NCI-H2081 (cell line): ENCODE data around the gene ATP9B.
"Not testable (repeated sequence)": the region's sequence is repeated elsewhere in the genome, so short reads cannot be mapped to it uniquely, and the experiment has no call there.

Source experiments
- DNase-seq, 2 experiments: peaks; one replicate each; lab custom pipeline; 2025; lab: John Stamatoyannopoulos, UW

ATP9B gene

DNA sequence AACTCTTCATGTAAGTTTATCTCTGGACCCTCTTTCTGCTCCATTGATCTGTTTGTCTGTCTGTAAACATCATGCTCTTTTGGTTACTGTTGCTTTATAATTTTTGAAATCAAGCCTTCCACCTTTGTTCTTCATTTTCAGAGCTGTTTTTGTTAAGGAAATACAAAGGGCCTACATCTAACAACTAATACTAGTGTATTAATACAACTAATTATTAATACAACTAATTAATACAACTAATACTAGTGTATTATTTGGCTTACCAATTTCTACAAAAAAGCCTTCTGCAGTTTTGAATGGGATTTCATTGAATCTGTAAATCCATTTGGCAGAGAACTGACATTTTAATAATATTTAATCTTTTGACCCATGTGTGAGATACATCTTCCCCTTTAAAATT lies 66.7 kb downstream of the ATP9B start:
- no peak for DNase-seq

DNA sequence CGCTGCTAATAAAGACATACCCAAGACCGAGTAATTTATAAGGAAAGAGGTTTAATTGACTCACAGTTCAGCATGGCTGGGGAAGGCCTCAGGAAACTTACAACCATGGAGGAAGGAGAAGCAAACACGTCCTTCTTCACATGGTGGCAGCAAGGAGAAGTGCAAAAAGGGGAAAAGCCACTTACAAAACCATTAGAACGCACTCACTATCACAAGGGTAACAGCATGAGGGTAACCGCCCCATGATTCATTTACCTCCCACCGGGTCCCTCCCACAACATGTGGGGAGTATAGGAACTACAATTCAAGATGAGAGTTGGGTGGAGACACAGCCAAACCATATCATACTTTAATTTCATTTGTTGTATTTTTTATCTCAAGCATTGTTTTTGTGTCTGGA lies 67.5 kb downstream of the ATP9B start:
- DNase-seq = no peak

DNA sequence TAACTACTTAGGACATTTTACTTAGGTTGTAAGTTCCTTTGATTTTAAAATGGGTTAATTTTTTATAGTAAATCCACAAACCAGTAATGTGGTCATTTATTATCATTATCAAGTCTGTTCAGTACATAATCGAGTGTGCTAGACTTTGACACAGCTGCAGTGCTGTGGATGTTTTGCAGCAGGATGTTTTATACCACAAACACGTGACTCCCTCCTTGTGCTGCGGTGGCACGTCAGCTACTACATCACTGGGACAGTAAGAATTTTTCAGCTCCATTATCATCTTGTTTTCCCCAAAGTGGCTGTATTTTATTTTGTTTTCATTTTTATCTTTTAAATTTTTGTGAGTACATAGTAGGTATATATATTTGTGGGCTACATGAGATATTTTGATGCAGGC lies 70.0 kb downstream of the ATP9B start:
- no peak for DNase-seq

DNA sequence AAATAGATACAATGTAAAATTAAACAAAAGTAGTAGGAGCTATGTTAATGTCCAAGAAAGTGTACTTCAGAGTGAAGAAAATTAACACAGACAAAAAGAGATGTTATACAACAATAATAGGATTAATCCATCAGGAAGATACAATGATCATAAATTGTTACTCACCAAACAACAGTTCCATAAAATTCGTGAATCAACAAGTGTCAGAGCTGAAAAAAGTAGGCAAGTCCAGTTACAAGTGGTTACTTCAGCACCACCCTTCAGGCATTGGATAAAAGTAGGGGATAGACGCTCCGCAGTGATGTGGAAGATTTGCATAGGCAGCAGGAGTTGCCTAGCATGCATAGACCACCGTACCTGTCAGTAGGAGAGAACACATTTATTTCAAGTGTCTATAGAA lies 77.8 kb downstream of the ATP9B start:
- DNase-seq = no peak

DNA sequence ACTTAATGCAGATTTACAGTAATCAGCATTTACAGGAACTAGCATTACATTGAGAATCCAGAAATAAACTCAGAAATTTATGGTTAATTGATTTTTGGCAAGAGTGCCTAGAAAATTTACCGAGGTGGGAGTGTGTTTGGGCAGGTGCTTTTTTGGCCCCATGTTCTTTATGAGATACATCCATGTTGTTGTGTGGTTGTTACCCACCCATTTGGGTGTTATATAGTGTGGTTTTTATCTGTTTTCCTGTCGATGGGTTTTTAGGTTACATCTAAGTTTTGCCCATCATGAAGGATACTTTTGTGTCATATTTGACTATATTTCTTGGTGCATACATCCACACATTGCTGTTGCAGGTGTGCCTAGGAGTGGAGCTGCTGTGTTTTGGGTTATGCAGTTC lies 82.0 kb downstream of the ATP9B start:
- no peak for DNase-seq

DNA sequence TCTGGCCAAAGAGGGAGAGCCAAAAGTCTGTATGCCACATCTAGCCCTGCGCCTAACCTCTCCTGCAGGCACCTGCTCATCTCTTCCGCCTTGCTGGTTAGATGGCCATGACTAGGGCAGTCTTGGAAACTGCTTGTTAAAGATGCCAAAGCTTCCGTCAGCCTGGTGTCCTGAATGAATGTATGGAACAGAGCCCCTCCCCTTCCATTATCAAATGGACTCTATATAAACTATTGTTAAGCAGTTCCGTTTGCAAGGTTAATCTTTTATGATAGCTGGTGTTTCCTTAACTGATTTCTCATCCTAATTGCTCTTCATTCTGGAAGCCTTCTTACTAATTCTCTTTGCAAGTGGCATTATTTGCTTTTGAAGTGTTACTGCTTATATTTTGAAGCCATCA lies 87.1 kb downstream of the ATP9B start:
- no peak for DNase-seq

DNA sequence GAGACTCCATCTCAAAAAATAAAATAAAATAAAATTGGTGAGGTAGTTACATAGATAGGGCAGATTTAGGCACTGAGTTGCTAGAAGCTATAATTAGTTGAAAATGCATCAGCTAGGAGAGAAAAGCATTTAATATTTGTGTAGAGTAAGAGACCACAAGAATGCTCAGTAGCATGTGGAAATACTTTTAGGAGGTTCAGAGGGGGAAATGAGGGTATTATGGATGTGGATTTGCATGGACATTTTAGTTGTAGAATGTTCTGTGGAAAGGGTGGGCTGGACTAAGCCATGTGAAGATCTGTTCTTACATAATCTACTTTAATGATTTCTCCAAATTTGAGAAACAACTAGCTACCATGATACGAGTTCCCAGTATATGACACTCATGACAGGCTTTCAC lies 95.5 kb downstream of the ATP9B start:
- DNase-seq = no peak

DNA sequence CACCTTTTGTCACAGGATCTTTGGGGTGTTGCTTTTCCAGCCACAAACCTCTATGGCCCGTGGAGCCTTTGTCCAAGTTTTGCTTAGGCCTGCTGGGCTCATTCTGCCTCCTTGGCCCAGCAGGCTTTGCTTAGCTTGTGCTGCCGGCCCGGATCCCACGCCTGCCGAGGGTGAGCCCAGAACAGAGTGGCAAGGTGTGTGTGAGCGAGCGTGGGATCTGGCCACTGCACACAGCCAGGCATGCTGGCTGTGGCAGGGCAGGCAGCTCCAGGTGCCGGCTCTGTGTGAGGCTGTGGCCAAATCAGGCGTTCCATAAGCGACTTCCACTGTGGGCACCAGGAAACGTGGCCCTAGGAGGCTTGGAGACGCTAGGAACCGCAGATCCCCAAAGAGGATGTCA lies 97.5 kb downstream of the ATP9B start:
- no peak for DNase-seq

DNA sequence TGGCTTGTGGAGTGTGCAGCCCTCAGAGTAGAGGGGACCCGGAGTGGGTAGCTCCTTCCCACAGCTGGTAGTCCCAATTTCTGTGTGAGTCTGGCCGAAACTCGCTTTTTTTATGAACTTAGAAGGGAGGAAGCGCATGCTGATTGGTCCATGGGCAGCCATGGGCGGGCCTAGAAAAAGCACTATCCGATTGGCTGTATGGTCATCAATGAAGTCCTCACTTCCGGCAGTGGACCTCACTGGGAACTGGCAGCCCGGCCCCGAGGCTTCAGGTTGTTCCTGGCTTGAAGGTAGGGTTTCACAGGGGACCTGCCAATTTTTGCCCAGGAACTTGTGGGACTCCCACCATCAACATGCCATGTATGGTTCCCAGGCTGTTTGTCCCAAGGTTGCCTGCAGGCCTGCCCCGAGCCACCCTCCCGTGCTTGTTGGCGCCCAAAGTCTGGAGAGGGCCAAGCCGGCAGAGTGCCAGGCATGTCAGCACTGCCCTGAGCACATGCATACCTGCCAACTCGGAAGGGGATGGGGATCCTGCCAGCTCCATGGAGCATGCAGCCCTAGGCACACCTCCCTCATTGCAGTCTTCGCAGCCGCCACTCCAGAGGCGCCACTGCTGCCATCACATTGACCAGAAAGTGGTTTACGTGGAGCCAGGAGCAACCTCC lies 98.5 kb downstream of the ATP9B start:
- DNase-seq = no peak

DNA sequence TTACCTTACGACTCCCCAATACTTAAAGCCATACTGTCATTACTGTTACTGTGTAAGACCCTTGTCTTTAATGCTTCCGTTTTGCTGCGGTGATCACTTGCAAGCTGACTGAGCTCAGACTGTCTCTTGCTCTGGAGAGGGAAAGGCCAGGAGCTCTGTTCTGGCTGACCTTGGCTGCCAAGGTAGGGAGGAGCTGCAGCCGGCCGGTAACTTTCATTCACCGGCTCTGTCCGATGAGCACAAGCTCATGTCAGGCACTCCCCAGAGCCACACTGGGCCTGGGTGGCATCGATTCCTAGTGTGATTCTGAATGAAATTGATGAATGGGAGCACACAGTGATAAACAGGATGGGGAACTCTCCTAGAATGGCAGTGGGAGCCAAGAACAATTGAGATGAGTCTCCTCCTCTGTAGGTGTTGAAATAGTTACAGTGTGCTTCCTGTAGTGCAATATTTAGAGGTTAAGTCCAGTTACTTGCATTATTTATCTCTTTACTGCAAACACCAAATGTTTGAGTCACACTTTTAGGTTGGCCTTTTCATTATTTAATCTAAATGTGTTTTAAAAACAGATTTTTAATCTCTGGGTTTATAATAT lies 100.9 kb downstream of the ATP9B start:
- peak; percentile 4 to 49 for DNase-seq

DNA sequence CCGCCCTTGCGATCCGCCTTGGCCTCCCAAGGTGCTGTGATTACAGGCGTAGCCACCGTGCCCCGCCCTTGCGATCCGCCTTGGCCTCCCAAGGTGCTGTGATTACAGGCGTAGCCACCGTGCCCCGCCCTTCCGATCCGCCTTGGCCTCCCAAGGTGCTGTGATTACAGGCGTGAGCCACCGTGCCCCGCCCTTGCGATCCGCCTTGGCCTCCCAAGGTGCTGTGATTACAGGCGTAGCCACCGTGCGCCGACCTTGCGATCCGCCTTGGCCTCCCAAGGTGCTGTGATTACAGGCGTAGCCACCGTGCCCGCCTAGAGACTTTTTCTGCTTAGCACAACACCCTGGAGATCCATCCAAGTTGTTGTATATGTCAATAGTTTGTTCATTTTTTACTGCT lies 103.1 kb downstream of the ATP9B start:
- not testable (repeated sequence) for DNase-seq

DNA sequence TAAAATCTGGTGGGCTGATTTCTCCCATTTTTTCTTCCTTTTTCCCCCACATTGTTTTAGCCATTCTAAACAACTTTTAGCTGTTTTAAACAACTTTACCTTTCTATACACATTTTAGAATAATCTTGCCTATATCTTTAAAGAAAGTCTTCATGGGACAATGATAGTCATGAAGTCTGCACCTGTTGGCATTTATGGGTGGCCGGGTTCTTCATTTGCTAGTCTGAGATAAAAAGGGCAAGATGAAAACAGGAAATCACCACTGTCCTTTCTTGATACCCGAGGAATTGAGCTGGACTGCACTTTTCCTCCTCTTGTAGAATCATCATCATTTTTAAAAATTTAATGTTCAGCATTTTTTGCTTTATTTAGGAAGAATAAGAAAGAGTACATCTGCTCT lies 104.5 kb downstream of the ATP9B start:
- DNase-seq = no peak

DNA sequence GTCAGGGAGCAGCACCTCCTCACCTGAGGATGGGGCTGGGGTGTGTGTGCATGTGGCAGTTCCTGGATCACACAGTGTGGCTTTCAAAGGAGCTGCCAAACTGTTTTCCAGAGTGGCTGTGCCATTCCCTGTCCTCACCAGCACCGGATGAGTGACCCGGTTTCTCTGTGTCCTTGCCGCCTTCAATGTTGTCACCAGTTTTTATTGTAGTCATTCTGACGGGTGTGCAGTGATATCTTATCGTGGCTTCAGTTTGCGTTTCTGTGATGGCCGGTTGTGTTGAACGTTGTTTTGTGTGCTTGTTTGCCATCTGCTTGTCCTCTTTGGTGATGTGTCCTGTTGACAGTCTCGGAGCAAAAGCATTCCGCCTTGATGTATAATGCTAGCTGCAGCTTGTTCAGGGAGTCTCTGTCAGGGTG lies 108.9 kb downstream of the ATP9B start:
- no peak for DNase-seq

DNA sequence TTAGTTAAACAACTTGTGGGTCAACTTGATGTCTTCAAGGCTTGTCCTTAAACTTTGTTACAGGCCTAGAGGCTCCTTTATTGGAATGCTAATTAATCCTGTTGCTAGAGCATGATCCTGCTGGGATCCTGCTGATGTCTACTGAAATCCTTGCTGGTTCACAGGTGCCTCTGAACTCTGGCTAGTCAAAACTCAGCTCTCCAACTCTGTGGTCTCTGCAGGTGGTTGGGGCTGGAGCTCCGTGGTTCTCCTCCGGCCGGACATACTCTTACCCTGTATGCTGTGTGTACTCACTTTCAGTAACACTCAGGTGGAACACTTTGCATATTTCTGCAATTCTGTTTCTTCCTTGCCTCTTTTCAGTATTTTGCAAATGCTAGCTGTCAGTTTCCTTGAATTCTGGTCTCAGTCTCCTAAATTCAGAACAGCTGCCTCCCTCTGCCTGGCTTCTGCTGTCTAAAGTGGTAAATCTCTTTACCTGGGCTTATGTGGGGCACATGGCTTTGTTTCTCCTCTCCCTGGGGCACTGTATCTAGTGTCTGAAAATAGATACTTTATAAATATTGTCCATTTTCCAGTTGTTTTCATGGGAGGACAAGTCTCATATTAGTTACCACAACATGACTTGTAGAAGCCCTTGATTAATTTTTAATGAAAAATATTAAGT lies 113.0 kb downstream of the ATP9B start:
- DNase-seq = no peak

DNA sequence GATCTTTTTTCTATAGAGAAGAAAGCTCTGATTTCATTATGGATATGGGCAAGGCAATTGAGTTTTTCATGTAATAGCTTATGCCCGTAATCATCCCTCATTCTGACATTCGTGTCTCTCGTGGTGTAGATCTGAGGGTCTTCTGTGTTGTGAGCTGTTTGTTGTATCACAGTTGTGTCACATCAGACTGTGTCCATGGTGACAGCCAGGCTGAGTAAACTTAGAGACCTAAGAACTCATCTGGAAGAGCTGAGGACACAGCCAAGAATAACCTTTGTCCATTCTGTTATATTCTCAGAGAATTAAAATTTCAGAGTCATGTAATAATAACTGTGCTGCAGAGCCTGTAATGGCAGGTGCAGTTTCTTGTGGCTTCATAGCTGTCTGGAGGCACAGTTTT lies 116.5 kb downstream of the ATP9B start:
- no peak for DNase-seq

DNA sequence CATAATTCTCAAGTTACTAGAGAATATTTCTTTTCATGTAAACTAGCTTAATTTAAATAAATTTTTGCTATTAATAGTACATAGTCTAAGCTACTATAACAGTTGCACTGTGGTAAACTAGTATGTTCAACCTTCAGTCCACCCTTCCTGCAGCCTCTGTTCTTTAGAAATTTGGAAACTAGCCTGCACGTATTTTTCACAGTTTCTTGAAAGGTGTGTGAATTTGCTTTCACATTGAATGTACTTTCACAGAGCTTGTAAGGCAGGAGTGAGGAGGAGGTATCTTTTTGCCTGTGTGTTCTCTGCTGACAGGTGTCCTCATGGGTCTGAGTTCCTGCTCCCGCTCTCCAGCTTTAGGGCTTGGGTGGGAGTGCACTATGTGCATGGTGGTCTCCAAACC lies 117.5 kb downstream of the ATP9B start:
- DNase-seq = no peak

DNA sequence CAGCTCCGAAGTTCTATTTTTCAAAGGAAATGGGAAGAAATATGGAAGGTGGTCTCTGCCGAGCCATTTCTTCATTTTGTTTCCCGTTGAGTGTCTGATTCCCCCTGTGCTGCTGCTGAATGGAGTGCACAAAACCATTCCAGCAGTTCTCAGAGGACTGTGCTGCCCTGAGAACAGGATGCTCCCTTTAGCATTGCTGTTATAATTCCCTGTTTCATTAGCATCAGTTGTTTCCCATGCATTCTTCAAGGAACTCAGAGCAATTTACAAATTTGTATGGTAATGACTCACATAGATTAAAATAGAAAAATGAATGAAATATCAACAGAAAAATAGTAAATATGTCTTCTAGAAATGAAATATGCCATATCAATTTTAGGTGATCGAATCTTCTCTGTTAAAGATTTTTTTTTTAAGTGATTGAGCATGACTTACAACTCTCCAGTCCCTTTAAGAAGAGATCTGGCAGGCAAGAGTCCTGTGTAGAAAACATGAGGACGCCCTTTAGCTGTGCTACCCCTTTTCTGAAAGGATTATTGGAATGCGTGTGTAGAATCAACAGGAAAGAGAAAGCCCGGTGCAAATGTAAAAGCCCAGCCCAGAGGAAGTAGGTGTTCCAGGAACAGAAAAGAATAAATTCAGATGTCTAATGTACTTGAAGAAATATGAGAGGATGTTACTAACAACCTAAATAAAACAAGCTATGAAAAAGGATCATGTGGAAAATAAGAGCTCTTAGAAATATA lies 118.5 kb downstream of the ATP9B start:
- DNase-seq = no peak

DNA sequence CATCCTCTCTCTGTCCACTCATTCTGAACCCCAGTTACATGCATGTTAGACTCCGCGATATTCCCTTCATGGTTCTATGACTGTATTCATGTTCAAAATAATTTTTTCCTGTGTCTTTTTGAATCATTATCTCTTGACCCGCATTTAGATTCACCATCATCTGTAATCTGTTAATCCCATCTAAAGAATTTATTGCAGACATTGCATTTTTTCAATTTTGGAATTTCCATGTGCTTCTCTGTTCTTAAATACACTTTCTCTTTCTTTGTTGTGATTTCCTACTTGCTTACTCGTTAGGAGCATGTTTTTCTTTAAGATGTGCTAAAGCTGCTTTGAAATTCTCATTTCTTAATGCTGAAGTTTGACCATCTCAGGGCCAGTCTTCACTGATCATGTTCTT lies 122.2 kb downstream of the ATP9B start:
- no peak for DNase-seq

DNA sequence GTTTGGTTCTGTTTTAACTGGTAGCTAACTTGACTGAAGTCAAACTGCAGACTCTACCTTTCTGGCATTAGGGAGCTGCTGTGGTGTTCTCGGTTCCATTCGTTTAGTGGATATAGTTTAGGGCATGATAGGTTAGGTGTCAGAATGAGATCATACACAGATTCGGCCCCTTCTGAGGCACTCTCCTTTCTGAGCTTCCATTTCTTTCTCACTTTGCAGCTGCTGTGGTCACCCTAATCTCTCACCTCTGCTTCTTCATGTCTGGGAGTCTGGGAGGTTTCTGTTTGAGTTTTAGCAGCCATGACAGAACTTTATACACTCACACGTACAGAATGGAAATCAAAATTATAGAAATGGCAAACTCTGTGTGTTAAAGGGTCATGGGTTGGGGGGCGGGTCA lies 122.8 kb downstream of the ATP9B start:
- no peak for DNase-seq

DNA sequence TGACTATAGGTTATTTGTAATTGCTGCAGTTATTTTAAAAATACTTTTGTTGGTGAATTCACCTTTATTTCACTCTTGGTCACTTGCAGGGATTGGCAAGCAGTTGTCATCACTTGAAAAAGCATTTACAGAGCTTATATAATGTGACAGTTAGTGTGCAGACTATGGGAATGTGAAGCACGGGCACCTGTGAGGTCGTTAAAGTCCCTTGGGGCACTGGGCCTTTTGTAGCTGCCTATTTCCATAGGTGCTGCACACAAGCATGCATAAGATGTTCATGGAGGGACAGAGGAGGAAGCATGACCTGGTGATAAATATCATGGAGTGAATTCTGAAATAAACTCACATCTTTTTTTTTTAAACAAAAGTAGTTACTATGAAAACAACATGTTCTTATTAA lies 124.6 kb downstream of the ATP9B start:
- DNase-seq = no peak

DNA sequence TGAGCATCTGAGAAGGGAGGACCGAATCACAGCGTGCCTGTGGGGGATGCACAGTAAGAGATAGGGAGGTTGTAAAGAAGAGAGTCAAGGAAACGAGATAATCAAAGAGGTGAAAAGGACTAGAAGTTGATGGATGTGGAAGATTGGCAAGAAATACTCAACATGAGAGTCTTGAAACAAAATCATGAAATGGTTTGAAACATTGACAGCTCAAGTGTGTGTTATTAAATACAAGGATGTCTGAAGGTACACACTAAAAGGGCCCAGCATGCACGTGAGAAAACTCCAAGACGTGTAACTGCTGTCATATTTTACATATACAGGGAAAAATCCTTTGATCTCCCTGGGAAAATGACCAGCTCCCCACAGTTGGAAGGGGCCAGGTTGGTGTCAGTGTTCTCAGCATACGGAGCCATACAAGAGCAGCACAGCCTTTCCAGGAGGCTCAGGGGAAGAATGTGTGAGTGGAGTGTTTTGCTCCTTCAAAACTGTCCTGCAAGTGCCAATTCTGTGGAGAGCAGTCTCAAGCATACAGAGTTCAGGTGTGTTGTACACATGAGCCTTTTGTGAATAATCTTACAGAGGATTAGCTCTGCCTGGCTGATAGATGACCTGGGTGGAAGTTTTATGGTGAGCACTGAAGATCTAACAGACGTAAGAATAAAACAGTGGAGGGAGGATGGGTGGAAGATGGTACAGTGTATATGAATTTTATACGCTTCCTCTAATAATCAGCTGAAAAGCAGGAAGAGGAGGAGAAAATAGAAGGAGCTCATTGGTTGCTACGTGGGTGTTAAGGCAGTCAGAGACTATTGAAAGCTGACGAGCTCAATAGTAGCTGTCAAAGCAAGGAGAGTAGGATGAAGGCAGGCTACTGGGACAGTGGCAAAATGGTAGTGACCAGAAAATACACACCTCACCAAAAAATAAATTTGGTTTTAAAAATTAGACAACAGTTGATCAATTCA lies 126.8 kb downstream of the ATP9B start:
- peak in 1 of 2 experiments; percentile 11 for DNase-seq

DNA sequence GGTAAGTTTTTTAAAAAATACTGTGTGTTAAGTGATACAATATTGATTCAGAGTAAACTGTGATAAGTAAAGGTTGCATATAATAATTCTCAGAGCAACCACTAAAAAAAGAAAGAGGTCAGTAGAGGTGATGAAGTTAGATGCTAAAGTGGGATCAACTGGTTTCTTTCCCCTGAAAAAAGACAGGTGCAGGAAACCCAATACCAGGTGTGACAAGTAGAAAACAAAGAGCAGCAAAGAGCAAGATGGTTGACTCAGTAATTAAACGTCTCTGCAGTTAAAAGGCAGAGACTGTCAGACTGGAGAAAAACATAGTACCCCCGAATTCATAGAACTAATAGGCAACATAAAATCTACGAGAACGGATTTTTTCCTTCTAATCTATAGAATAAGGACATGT lies 128.3 kb downstream of the ATP9B start:
- DNase-seq = peak; percentile 50 to 91
